HS-27A (cell line): ENCODE results near the gene ACTG2.
"Not testable (repeated sequence)": the region's sequence is repeated elsewhere in the genome, so short reads cannot be mapped to it uniquely, and the experiment has no call there.

Source experiments
- DNase-seq: peaks from one replicate; pipeline ENCODE4 v3.0.0-alpha.2; 2012; ENCODE audit warnings: low read depth, missing footprints

The ACTG2 gene

DNA sequence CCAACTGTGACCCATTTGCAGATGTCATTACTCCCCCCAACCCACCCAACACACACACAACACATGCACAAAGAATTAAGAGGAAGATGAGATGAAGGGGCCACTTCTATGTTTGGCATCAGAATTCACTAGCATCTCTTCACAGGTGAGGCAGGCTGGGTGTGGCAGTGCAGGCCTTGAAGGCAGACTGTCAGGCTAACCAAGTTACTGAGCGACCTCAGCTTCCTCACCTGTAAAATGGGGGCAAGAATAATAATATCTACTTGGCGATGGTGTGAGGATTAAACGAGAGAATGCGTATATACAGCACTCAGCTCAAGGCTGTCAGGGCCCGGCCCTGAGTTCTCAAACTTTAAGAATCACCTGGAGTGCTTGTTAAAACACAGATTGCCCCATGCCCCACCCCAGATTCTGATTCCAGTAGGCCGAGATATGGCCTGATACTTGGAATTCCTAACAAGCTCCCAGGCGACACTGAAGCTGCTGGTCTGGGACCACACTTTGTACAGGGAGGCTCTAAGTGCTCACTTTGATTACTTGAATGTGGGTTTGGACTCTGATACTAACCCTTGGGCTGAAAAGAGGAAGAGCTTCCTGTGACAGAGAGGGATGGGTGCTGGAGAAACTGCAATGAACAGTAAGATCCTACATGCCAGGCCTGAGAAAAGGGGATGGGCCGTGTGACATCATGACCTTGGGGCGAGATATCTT, 1.1 kb downstream of the ACTG2 start:
- DNase-seq, result no peak

DNA sequence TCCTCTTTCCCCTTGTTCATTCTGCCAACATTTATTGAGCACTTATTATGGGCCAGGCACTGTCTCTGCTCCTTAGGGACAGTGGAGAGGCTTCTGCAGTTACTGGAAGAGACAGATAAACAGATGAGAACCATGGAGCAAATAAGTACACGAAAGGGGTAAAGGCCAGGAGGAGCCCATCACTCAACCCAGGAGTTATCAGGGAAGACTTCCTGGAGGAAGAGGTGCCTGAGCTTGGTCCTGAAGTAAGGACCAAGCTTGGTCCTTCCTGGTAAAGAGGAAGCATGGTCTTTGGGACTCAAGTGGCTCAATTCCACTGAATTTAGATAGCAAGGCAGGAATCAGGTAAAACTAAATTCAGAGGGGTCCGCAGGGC, 1.7 kb downstream of the ACTG2 start:
- DNase-seq, result no peak

DNA sequence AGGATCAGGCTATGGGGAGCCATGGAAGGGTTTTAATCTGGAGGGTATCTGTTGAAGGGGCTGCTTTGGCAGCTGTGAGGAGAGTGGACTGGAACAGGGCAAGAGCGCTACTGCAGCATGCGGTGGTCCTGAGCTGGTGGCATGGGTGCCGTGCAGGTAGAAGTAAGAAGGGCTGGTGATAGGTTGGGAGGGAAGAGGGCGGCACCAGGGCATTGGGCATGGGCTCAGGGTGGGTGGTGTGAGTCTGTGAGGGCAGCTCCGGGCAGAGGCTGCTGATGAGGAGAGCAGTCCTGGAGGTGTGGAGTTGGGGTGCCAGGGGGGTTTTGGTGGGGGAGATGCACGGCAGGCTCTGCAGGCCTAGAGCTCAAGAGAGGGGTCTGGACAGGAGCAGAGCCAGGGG, 2.1 kb downstream of the ACTG2 start:
- no peak for DNase-seq

DNA sequence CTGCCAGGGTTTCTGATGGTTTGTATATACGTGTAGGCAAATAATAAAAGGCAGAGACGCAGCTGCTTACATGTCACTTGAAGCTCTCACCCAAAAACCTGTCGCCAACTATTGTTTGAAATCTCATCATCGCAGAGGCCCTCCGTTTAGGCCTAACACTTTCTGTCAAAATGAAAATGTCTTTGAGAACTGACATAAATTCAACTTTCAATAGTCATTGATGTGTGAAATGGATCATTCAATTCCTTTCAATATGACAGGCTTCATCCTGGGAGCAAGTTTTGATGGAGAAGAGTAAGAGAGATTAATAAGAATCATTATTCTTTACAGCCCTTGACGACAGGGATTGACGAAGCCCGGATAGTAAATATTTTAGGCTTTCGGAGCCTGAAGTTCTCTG, 2.7 kb downstream of the ACTG2 start:
- no peak for DNase-seq

DNA sequence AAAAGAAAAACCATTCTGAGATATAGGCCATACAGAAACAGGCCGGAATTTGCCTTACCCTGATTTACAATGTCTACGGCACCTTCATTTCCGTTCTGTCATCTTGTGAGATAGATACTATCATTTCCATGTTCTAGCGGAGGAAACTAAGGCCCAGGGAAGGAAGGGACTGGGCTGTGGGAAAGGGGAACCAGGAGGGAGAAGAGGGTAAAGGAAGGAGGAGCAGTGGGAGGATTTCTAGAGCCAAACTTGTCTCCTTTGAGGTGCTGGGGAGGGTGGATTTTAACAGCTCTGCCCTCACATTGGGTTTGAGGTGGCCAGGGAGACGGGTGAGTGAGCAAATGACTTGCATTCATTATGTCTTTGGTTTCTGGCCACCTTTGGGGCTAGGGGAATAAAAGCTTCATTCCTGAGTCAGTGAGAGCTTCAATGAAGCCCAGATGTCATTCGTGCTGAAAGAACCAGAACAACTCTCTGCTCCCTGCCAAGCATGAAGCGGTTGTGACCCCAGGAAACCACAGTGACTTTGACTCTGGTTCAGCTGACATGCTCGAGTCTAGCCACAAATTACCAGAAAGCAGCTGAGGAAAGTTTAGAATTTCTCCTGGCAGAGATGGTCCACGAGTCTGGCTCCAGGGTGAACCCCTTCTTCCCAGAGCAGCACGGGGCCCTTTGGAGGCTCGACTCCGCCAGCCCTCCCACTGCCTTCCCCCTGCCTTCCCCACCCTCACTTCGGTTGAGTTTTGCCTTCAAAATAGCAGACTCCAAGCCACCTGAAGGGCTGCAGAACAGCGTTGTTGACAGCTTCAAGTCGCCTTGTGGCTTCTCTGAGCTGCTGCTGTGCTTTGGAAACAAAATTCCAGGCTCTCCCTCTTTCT, 3.8 kb downstream of the ACTG2 start:
- DNase-seq, result no peak

DNA sequence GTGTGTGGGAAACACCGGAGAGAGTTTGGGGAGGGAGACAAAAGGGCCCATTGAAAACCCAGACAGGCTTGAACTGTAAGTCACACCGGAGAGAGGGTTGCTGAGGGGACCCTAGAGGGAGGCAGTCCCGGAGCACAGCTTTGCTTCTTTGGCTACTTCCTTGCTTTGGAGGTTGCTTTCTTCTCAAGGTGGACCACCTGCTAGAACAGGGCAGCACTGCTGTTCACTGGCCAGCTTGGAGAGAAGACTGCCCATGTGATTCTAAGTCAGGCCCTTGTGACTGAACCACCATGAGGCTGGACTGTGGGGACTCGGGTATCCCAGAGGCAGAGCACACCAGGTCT, 4.4 kb downstream of the ACTG2 start:
- no peak for DNase-seq

DNA sequence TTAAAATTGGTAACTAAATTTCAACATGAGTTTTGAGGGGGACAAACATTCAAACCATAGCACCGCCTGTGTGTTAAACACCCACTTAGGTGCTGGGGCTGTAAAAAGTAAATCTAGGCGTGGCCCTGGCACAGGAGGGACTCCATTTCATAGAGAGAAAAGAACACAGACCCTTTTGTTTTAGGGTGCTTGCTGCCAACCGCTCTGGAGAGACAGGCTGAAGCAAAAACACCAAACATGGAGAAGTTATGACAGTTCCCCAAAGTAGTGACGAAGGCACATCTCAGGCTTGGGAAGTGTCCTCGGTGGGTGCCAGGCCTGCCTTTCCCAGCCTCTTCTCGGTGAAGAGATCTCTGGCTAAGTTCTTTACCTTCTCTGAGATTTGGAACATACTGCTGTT, 5.1 kb downstream of the ACTG2 start:
- DNase-seq, result no peak

DNA sequence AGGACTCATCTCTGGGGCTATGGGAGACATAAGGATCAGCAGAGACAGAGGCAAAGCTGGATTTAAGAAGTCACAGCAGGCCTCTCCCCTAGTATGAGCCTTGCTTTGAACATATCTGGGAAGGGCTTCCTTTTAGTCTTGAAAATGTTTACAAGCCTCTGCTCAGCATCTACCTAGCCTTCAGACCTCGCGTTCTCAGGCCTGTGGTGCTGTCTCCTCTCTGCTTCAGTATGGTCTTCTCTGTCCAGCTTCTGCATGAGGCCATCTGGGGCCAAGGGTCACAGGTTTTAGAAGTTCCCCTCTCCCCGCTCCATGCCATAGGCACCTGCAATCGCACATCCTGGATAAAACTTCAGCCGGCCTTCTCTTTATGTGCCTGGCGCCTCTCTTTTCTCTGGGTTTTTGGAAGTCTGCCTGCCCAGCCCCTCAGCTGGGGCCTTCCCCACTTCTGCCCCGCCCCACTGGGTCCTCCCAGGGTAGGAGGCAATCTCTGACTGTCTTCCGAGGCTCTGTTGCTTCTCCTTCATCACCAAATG, 7.1 kb downstream of the ACTG2 start:
- DNase-seq, result no peak

DNA sequence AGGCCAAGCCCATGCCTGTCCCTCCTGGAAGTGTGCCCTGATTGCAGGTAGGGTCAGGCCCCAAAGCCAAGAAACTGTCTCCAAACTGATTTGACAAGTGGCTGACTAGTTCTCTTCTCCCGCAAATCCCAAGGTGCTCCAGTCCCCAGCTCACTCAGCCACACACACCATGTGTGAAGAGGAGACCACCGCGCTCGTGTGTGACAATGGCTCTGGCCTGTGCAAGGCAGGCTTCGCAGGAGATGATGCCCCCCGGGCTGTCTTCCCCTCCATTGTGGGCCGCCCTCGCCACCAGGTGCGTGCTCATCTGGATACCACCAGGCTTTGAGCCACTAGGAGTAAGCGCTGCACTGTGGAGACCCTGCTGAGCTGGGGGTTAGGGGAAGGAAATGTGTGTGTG, 8.3 kb downstream of the ACTG2 start:
- DNase-seq, result no peak

DNA sequence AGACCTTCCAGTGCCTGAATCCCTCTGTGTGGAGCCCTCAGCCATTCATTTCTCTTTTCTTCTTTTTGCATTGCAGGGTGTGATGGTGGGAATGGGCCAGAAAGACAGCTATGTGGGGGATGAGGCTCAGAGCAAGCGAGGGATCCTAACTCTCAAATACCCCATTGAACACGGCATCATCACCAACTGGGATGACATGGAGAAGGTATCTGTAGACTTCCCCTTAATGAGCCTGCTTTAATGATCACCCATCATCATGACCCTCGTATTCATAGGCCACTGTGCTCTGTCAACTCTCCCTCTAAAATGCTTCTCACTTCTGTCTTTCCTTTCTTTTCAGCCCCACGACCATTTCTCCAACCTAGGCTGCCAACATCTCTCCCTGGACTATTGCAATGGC, 9.5 kb downstream of the ACTG2 start:
- no peak for DNase-seq

DNA sequence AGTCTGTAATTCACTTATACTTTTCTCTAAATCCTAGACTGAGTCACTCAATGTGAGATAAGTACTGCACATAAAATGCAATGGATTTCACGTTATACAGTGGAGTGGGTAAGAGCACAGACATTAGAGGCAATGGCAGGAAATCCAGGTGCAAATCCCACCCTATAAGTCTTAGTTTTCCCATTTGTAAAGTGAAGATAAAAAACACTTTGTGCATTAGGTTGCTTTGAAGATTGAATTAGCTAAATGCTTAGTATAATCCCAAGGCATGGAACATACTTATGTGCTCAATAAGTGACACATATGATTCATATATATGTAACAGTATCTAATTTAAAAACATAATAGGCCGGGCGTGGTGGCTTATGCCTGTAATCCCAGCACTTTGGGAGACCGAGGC, 10.5 kb downstream of the ACTG2 start:
- DNase-seq, result no peak

DNA sequence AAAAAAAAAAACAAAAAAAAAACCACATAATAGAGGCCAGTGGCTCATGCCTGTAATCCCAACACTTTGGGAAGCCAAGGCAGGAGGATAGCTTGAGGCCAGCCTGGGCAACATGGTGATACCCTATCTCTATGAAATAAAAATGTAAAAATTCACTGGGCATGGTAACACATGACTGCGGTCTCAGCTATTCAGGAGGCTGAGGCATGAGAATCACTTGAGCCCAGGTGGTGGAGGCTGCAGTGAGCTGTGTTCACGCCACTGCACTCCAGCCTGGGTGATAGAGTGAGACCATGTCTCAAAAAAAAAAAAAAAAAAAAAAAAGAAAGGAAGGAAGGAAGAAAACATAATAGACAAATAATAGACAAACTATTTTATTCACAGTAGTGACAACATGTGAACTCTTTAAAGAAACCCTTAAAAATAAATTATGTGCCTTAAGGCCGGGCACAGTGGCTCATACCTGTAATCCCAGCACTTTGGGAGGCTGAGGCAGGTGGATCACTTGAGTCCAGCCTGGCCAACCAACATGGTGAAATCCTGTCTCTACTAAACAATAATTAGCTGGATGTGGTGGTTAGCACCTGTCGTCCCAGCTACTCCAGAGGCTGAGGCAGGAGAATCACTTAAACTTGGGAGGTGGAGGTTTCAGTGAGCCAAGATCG, 11.3 kb downstream of the ACTG2 start:
- not testable (repeated sequence) for DNase-seq

DNA sequence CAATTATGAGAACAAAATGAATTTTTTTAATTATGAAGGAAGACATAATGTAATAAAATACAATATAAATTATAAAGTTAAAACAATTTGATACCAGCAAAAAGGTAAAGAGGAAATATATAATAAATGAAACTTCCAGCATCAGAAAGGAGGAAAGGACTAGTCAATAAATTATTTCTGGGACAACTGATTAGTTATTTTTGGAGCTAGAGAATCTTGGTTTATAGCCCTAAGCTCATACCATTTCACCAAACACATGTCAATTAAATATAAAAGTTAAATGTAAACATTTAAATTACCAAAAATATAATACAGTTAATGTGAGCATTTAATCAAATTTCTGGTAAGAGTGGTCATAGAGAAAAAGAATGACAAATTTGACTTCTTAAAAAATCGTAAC, 12.1 kb downstream of the ACTG2 start:
- DNase-seq, result no peak

DNA sequence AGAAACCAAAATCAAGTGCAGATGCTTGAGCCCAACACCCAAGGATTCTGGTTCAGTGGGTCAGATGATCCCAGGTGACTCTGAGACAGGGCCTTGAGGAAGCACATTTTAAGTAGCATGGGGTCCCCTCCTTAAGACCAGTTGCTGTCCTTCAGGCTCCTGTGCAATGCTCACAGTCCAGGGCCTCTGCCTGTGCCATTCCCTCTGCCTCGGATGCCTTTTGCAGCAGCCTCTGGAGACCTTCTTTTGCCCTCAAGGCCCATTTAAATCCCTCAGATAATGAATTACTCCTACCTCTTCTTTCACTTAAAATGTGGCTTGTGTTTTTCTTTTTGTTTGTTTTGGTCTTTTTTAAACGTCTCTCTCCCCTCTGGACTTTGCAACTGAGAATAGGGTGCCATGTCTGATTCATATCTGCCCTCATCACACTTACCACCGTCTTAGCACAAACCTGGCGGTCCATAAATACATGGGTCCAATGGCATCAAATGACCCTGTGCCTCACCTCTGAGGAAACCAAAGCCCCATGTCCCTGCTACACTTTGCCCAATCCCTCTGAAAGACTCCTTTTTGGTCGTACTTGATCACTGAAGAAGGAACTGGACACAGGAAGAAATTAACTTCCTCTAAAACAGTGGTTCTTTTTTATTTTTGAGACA, 14.2 kb downstream of the ACTG2 start:
- DNase-seq, result no peak

DNA sequence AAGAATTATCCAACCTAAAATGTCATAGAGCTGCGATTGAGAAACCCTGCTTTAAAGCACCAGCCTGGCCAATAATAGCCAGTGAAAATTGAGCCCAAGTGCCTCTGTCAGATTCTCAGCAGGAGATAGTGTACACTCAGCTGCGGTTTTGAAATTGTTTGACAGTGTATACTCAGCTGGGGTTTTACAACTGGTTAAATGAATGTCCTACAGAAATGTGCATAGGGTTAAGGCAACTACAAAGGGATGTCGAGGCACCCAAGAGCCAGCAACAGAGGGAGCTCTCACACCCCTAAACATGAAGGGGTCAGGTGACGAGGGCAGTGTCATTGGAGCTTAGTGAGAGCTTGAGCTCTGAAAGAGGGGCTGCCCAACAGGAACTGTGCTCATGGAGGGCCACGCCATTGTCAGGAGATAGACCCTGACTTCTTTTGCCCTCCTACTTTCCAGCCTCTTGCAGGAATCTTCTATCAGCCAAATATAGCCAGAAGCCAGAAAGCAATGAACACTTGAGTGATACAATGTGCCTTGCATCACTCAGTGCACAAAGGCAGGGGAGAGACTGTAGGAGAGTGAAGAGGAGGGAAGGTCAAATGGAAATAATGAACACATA, 15.1 kb downstream of the ACTG2 start:
- no peak for DNase-seq

DNA sequence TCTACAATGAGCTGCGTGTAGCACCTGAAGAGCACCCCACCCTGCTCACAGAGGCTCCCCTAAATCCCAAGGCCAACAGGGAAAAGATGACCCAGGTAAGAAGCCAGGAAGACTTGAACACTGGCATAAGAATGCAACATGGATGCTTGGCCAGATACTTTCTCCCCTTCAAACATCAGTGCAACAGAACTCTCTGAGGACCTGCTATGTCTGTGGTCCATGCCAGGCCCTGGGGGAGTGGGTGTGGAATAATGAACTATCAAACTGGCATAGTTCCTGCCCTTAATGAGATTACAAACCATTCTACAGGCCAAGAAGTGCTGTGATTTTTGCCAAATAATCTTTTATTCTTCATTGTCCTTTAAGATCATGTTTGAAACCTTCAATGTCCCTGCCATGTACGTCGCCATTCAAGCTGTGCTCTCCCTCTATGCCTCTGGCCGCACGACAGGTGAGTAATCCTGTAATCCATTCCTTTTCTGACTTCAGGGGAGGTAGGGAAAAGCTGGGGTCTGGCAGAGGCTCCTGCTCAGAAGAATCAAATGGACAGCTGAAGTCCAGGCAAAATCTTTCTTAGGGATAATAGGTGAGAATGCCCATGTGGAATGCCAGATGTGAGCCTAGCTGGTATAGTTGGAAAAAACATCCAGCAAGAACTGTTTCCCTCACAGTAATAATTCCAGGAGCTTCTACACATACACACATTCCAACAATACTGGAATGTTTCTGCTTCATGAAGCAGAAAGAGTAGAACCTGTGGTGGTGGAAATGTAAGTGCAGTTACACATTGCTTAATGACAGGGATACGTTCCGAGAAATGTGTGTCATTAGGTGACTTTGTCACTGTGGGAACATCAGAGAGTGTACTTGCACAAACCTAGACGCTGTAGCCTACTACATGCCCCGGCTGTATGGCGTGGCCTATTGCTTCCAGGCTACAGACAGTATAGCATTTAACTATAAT, 16.2 kb downstream of the ACTG2 start:
- no peak for DNase-seq

DNA sequence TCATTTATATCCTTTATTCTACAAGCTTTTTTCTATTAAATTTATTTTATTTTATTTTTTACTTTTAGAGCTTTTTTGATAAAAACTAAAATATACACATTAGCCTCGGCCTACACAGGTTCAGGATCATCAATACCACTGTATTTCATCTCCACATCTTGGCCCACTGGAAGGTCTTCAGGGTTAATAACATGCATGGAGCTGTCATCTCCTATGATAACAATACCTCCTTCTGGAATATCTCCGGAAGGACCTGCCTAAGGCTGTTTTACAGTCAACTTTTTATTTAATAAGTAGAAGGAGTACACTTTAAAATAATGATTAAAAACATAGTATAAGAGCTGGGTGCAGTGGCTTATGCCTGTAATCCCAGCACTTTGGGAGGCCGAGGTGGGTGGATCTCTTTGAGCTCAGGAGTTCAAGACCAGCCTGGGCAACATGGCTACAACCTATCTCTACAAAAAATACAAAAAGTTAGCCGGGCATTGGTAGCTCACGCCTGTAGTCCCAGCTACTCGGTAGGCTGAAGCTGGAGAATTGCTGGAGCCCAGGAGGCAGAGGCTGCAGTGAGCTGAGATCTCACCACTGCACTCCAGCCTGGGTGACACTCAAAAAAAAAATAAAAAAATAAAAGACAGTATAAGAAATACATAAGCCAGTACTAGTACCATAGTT, 18.2 kb downstream of the ACTG2 start:
- no peak for DNase-seq

DNA sequence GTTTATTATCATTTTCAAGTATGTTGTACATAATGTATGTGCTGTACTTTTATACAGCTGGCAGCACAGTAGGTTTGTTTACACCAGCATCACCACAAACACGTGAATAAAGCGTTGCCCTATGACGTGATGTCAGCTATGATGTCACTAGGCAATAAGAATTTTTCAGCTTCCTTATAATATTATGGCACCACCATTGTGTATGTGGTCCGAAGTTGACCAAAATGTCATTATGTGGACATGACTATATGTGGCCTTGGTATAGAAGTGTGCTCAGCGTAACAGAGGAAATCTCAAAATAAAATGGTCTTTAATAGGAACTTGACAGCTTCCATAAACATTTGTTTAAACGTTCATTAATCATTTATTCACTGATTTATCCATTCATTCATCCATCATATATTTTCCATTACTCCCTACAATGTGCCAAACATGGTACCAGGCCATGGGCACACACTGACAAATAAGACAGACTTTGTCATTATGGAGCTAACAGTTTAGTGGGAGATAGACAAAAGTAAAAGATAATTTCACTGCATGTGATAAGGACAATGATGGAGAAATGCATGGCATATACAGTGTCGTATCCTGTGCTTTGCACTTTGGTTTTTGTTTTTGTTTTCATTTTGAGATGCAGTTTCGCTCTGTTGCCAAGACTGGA, 18.9 kb downstream of the ACTG2 start:
- no peak for DNase-seq

DNA sequence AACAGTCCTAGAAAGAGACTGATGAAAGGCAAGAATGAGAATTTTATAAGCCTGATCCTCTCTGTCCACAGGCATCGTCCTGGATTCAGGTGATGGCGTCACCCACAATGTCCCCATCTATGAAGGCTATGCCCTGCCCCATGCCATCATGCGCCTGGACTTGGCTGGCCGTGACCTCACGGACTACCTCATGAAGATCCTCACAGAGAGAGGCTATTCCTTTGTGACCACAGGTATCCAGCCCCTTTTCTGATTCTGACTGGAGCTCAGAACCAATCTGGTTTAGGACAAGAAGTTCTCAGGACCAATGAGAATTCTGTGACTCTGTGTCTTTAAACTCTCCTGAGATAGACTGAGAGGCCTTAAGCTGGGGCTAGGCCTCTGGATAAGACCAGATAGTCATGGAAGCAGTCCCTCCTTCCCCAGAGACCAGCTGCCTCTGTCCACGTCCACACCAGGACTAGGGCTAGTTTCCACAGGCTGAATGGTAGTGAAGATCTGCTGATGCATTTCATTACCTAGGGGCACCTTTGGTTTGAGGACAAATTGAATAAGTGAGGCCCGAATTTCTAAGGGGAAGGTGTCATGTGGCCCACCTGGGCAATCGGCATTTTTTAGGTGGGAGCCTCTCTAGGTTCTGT, 20.7 kb downstream of the ACTG2 start:
- no peak for DNase-seq
